Mesodermal cell (in vitro differentiated cells): ENCODE data around the gene LAPTM5.

Experiments used
- H3K27ac ChIP-seq: 2 replicates; pipeline ENCODE4 v1.7.0; 2013; ENCODE audit warnings: mild to moderate bottlenecking, low read depth, low read length, moderate library complexity; ENCODE audit not compliant: severe bottlenecking
- H3K36me3 ChIP-seq: 2 replicates; pipeline ENCODE4 v1.7.1; 2013; ENCODE audit warnings: mild to moderate bottlenecking, low read length, moderate library complexity; ENCODE audit not compliant: control insufficient read depth, insufficient read depth
- H3K4me1 ChIP-seq: one replicate; pipeline ENCODE4 v1.7.1; 2013; ENCODE audit warnings: mild to moderate bottlenecking, low read length; ENCODE audit not compliant: insufficient read depth, control insufficient read depth, poor library complexity, severe bottlenecking
- H3K4me3 ChIP-seq: 2 replicates; pipeline ENCODE4 v1.7.0; 2013; ENCODE audit warnings: low read length, control low read depth, mild to moderate bottlenecking; ENCODE audit not compliant: insufficient read depth, poor library complexity, severe bottlenecking; ENCODE audit errors: extremely low read depth
- H3K9me3 ChIP-seq: 2 replicates; pipeline ENCODE4 v1.7.1; 2013; ENCODE audit warnings: mild to moderate bottlenecking, low read length, moderate library complexity; ENCODE audit not compliant: control insufficient read depth
- WGBS, 2 experiments: methylation state at CpG; one replicate each; pipeline ENCODE4 v1.1.5; 2013; ENCODE audit warnings: missing lambda C conversion rate in 2 of 2; ENCODE audit not compliant: insufficient coverage in 2 of 2; 5-methylcytosine and 5-hydroxymethylcytosine counted together

LAPTM5 gene

DNA sequence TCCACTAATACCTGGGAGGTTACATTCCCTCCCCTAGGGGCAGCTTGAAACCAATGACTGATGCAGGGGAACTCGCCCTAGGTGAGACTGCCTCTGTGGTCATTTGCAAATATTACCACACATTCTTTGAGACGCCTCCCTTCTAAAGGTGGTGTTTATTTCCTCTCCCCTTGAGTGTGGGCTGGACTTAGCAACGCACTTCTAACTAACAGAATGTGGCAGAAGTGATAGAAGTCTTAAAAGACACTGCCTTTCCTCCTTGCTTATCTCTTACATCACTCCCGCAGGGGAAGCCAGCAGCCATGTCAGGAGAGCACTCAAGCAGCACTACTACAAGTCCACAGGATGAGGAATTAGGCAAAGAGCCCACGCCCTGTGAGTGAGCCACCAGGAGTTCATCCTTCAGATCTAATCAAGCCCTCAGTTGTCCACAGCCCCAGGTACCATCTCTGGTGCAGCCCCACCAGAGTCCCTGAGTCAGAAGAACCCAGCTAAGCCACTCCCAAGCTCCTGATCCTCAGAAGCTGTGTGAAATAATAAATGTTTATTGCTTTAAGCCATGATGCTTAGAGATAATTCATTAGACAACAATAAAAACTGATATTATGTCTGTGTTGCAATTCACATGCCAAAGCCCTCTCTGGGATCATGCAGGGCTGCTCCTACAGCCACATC is 19.4 kb downstream of the LAPTM5 start:
- Histone ChIP-seq H3K4me3 (no peak overlapping the region), H3K9me3 (peaks cover 4% of the 10 kb centered on the region), H3K36me3 (peaks cover 7% of the 10 kb centered on the region), H3K4me1 (peaks cover 17% of the 10 kb centered on the region), H3K27ac (no peak overlapping the region)
- WGBS, 2 experiments: 97 to 100% methylated on average over 3 to 4 of the region's 5 CpGs

DNA sequence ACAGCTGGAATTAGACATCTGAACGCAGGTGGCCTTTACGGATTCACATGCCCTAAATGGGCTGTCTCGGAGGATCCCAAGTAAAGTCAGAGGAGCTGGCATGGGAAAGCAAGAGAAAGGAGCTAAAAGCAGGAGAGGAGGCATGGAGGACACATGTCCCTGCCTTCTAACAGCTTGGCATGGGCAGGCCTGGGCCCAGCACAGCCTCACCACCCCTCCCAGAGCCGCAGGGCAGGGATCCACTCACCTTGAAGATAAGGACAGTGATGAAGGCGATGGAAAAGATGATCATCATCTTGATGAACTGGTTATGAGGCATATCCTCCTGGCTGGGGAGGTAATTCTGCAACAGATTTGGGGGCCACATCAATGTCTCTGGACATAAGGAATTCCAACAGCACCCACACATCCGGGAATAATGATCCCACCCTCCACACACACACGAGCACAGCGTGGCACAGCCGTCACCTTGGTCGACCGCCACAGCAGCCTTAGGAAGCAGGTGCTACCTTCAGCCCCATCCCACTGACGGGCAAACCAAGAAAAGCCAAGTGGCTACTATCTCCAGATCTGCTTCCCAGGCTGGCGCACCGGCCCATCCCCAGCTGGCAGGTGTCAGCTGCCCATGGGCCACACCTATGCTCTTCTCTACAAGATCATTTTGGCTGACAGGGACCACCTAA is 20.1 kb downstream of the LAPTM5 start:
- Histone ChIP-seq H3K9me3 (peaks cover 4% of the 10 kb centered on the region), H3K4me3 (no peak overlapping the region), H3K27ac (no peak overlapping the region), H3K4me1 (peaks cover 18% of the 10 kb centered on the region), H3K36me3 (peaks cover 7% of the 10 kb centered on the region)
- 95 to 96% methylated on average over 9 to 14 of the region's 14 CpGs for WGBS, 2 experiments

DNA sequence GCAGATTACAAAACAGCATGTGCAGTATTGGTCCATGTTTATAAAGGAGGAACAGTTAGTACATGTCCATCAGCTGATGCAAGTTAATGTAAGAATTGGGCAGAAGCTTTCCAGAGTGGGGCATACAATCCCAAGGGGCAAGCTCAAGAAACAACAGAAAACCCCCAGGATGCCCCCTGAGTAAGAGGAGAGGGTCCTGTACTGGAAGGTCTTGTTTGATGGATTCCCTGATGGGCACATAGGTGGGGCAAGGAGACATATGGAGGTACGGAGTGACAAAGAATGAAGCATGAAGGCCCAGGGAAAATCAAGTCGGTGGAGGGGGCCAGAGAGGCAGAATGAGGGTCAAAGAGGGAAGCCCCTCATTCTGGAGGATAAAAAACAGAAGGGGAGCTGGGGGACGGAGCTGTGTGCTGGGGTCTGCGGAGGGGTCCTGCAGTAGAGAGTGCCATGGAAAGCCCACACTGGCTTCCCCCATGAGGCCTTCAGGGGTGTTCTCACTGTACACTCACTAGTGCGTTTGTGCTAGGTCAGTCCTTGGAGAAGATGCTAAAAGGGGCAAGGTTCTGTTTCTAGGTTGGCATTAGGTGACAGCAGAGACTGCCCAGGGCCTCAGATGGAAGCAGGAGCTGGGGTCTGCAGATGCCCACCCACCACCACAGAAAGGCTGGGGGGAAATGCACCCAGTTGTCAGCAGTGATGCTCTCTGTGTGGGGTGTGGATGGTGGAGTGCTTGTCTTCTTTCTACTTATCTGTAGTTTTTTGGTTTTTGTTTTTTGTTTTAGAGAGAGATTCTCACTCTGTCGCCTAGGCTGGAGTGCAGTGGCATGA is 21.7 kb downstream of the LAPTM5 start:
- Histone ChIP-seq H3K27ac (no peak overlapping the region), H3K4me1 (peaks cover 10% of the 10 kb centered on the region), H3K36me3 (peaks cover 7% of the 10 kb centered on the region), H3K4me3 (no peak overlapping the region), H3K9me3 (peaks cover 4% of the 10 kb centered on the region)
- WGBS, 2 experiments: 98% methylated on average over 5 of the region's 6 CpGs

DNA sequence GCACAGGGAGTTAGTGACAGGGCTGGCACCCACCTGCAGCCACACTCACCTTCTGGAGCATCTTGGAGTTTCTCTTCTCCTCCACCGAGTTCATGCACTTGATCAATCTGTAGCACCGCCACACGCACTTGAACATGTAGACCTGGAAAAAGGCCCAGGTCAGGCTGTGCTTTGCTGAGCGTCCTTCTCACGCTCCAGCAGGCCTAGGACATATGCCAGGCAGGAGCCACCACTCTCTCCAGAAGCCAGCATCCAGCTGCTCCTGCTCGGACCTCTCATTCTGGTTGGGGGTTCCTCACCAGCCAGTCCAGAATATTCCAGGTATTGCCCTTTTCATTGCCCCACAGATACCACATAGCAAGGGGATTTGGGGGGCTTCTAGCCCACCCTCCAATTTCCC is 22.4 kb downstream of the LAPTM5 start:
- no peak overlapping the region for H3K27ac ChIP-seq
- peaks cover 4% of the 10 kb centered on the region for H3K4me1 ChIP-seq
- no peak overlapping the region for H3K4me3 ChIP-seq
- peaks cover 4% of the 10 kb centered on the region for H3K9me3 ChIP-seq
- 94 to 95% methylated on average over 6 of the region's 6 CpGs for WGBS, 2 experiments
- H3K36me3 ChIP-seq: peaks cover 7% of the 10 kb centered on the region

DNA sequence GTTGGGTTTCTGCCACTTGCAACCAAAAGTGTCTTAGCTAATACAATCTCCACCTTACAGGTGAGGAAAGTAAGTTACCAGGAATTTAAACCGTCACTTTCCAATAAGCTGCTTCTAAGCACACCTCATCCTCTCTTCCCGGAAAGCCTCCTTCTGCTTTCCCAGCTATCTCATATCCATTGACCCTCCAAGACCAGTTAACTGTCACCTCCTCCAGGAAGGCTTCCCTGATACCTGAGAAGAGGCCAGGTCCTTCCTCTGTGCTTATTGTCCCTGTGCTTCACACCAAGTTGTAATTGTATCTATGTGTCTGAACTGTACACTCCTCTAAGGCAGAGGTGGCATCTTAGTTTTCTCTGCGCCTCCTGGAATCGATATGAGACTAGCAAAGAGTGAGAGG is 23.0 kb downstream of the LAPTM5 start:
- 93% methylated on average over 3 to 4 of the region's 4 CpGs for WGBS, 2 experiments
- Histone ChIP-seq H3K36me3 (peaks cover 7% of the 10 kb centered on the region), H3K27ac (no peak overlapping the region), H3K9me3 (peaks cover 4% of the 10 kb centered on the region), H3K4me1 (peaks cover 4% of the 10 kb centered on the region), H3K4me3 (no peak overlapping the region)

DNA sequence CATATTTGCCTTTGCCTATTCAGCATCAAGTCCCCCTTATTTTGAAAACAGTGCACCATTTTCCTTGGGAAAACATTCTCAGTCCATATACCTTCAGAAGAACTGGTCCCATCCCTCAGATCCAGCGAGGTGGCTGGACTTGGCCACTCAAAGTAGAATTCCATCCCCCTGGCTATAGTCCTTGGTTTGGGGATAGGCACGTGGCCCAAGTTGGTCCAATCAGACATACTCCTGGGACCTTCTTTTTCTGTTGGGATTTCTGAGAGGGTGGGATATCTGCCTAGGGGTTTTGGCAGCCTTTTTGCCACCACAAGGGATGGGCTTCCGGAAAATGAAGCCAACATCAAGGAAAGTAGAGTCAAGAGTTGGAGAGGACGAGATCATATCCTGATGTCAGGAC is 23.5 kb downstream of the LAPTM5 start:
- Histone ChIP-seq H3K9me3 (peaks cover 4% of the 10 kb centered on the region), H3K36me3 (peaks cover 7% of the 10 kb centered on the region), H3K4me1 (peaks cover 4% of the 10 kb centered on the region), H3K27ac (no peak overlapping the region), H3K4me3 (no peak overlapping the region)
- 93% methylated on average over 2 to 3 of the region's 4 CpGs for WGBS, 2 experiments

DNA sequence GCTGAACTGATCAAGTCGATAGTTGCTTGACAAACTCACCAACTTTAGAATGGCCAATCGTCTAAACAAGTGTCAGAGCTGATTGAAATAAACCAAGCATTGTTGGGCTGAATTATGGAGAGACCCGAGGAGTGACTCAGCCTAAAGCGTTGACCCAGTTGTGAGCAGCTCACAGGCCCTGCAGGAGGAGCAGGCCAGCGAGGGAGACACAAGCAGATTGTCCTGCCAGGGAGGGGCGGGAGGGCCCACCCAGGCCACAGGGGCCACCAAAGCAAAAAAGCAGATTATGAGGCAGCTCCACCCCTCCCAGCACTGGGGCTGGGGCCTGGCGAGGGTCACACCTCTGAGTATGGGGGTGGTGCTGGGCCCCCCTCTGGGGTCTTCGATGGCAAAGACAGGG is 24.1 kb downstream of the LAPTM5 start:
- H3K9me3 ChIP-seq: no peaks in the 10 kb centered on the region
- H3K4me3 ChIP-seq: no peak overlapping the region
- peaks cover 10% of the 10 kb centered on the region for H3K4me1 ChIP-seq
- WGBS, 2 experiments: 65 to 75% methylated on average over 6 to 7 of the region's 8 CpGs
- H3K27ac ChIP-seq: no peak overlapping the region
- peaks cover 2% of the 10 kb centered on the region for H3K36me3 ChIP-seq

DNA sequence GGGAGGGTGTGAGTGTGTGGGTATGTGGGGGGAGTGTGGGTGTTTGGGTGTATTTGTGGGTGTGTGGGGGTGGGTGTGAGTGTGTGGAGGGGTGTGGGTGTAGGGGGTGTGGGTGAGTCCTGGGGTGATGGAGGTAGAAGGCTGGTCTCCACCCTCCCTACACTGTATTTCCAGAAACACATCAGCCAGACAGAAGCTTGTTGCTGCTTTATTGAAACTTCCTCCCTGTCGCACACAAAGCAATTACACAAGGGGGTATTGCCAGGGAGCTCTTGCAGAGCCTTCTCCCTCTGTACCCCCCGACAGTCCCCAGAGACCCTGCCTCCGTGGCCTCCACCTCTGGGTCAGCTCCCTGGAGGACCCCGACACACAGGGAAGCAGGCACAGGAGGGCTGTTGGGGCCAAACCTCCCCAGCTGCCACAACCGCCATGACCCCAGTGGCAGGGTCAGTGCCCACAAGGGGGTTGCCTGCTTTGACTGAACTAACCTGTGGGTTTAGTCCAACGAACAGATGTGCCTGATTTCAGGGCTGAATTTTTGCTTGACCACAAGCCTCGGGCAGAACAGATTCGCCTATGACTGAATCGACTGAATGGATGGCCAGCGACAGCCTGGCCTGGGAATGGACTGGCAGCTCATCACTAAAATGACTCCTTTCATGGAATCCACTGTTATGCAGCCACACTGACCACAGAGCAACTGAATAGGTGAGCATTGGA is 25.1 kb downstream of the LAPTM5 start:
- H3K4me1 ChIP-seq: peaks cover 20% of the 10 kb centered on the region
- no peaks in the 10 kb centered on the region for H3K9me3 ChIP-seq
- no peaks in the 10 kb centered on the region for H3K36me3 ChIP-seq
- 72 to 77% methylated on average over 9 to 10 of the region's 10 CpGs for WGBS, 2 experiments
- no peak overlapping the region for H3K27ac ChIP-seq
- no peak overlapping the region for H3K4me3 ChIP-seq

DNA sequence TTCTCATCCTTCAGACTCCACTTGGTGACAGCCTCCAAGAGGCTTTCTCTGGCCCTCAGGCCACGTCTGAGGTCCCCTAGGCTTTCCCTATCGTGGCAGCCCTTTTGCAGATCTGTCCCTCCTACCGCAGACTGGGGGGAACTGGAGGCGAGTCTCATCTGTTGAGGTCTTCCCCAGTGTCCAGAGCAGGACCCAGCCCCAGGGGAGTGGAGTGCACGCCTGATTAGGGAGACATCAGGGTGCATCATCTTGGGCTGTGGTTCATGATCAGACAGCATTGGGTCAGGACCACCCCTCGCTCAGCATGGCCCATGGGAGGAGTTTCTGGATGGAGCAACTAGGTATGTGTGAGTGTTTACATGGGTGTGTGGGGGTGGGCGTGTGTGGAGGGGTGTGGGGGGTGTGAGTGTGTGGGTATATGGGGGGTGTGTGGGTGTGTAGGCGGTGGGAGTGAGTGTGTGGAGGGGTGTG is 25.7 kb downstream of the LAPTM5 start:
- Histone ChIP-seq H3K4me3 (no peak overlapping the region), H3K36me3 (no peaks in the 10 kb centered on the region), H3K4me1 (peaks cover 25% of the 10 kb centered on the region), H3K9me3 (no peaks in the 10 kb centered on the region), H3K27ac (no peak overlapping the region)
- WGBS, 2 experiments: 88 to 90% methylated on average over 6 to 8 of the region's 8 CpGs

DNA sequence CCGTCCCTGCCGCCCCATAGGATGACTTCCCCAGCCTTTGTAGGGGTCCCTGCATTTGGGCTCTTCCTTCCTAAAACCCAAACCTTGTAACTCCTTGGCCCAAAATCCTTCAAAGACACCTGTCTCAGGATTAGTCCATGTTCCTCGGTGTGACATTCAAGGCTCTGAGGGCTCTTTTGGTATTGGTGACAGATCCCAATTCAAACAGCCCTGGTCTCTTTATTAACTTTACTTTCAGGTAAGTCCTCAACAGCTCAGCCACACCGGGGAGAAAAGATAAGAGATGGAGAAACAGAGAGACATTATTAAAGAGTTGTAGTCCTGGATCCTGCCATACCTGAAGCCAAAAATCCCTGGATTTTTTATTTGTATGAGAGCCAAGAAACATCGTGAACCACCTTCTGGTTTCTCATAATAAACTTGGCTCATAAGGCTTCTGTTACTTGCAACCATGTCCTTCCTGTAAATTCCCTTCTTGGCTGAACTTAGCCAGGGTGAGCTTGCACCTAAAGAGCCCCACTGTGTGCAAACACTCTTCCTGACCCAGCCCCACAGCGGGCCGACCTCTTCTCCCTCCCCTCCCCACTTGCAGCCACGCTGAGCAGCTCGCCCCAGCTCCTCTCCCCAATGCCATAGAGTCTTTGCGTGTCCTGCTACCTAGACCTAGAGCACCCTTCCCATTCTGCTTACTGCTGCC is 26.3 kb downstream of the LAPTM5 start:
- WGBS, 2 experiments: 84 to 88% methylated on average over 9 of the region's 10 CpGs
- no peaks in the 10 kb centered on the region for H3K36me3 ChIP-seq
- H3K4me1 ChIP-seq: peaks cover 31% of the 10 kb centered on the region
- no peaks in the 10 kb centered on the region for H3K9me3 ChIP-seq
- no peak overlapping the region for H3K4me3 ChIP-seq
- no peak overlapping the region for H3K27ac ChIP-seq
